NCI-H2196 treated with DMSO at 0.1 percent for 48 hours (cell line): ENCODE results near the gene ADCY5.

Experiments used
- DNase-seq: peaks from one replicate; lab custom pipeline; 2025; ENCODE audit not compliant: unreplicated experiment; lab: John Stamatoyannopoulos, UW

Gene ADCY5

GRCh38 chr3:123459862-123460261 lies 11.0 kb upstream of the ADCY5 start:
- no peak for DNase-seq

GRCh38 chr3:123458255-123458654 lies 9.4 kb upstream of the ADCY5 start:
- no peak for DNase-seq

- DNase-seq, result no peak
Measured at GRCh38 chr3:123457841-123458240, 9.0 kb upstream of the ADCY5 start.

GRCh38 chr3:123453675-123454074 lies 4.8 kb upstream of the ADCY5 start:
- DNase-seq, result no peak

- DNase-seq, result no peak
Measured at GRCh38 chr3:123451186-123451585, 2.3 kb upstream of the ADCY5 start.

- DNase-seq, result no peak
Measured at GRCh38 chr3:123449997-123450604, 1.2 kb upstream of the ADCY5 start.

- no peak for DNase-seq
Measured at GRCh38 chr3:123449102-123449996, 459 bp upstream of the ADCY5 start.

GRCh38 chr3:123447749-123448517 lies 957 bp downstream of the ADCY5 start:
- no peak for DNase-seq

- no peak for DNase-seq
Measured at GRCh38 chr3:123447416-123447748, 1.5 kb downstream of the ADCY5 start.

GRCh38 chr3:123446610-123447109 lies 2.2 kb downstream of the ADCY5 start:
- no peak for DNase-seq

GRCh38 chr3:123446210-123446609 lies 2.7 kb downstream of the ADCY5 start:
- no peak for DNase-seq

GRCh38 chr3:123445702-123446101 lies 3.2 kb downstream of the ADCY5 start:
- DNase-seq, result no peak

- DNase-seq, result no peak
Measured at GRCh38 chr3:123444744-123445143, 4.1 kb downstream of the ADCY5 start.

- no peak for DNase-seq
Measured at GRCh38 chr3:123444023-123444422, 4.9 kb downstream of the ADCY5 start.

- no peak for DNase-seq
Measured at GRCh38 chr3:123442908-123443307, 6.0 kb downstream of the ADCY5 start.

- DNase-seq, result no peak
Measured at GRCh38 chr3:123442125-123442524, 6.8 kb downstream of the ADCY5 start.

- DNase-seq, result no peak
Measured at GRCh38 chr3:123439806-123440580, 8.9 kb downstream of the ADCY5 start.

GRCh38 chr3:123432832-123433523 lies 15.9 kb downstream of the ADCY5 start:
- no peak for DNase-seq

GRCh38 chr3:123431658-123432324 lies 17.1 kb downstream of the ADCY5 start:
- DNase-seq, result no peak
